Measurements from ENCODE around the gene EN2.

DNA sequence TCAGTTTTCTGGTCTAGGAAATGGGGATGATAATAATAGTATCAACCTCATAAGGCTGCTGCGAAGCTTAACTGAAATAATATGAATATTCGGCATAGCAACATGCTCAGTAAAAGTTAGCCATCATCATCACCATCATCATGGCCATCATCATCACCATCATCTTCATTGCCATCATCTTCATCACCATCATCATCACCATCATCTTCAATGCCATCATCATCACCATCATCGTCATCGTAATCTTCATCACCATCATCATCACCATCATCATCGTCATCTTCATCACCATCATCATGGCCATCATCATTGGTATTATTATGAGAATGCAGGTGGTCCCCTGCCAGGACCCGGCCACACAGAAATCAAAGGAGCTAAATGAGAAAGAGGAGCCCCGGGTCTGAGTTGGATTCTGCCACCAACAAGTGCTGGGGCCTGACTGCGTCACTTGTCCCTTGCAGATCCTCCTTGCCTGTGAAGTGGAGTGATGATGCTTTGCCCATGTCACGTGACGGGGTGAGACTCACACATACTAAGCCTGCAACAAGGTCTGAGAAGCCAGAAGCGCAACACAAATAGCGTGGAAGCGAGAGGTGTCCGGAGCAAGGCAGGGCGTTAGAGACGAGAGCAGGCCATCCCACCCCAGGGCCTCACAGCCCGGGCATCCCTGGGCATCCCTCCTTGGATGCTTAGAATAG, 46.1 kb upstream of the EN2 start:
- TF ChIP-seq, protein P1, sequence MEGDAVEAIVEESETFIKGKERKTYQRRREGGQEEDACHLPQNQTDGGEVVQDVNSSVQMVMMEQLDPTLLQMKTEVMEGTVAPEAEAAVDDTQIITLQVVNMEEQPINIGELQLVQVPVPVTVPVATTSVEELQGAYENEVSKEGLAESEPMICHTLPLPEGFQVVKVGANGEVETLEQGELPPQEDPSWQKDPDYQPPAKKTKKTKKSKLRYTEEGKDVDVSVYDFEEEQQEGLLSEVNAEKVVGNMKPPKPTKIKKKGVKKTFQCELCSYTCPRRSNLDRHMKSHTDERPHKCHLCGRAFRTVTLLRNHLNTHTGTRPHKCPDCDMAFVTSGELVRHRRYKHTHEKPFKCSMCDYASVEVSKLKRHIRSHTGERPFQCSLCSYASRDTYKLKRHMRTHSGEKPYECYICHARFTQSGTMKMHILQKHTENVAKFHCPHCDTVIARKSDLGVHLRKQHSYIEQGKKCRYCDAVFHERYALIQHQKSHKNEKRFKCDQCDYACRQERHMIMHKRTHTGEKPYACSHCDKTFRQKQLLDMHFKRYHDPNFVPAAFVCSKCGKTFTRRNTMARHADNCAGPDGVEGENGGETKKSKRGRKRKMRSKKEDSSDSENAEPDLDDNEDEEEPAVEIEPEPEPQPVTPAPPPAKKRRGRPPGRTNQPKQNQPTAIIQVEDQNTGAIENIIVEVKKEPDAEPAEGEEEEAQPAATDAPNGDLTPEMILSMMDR (IDR thresholded peaks at IDR 0.05) = no peak
- no peak for TF ChIP-seq ZFX (IDR thresholded peaks at IDR 0.05; ENCODE audit: borderline replicate concordance)
